Stomach (tissue), 4 donors: ENCODE measurements around the gene RPRD1B.

Experiments
- CTCF ChIP-seq, 7 experiments: fragments of 450-650 bp in 4 of 7; fragments of 200-600 bp in 3 of 7; sonication (generic) in 3 of 7; IDR thresholded peaks; one replicate each; pipeline ENCODE4 v1.5.1; 2016 to 2019; ENCODE audit warnings: antibody characterized with exemption in 7 of 7, control low read depth in 2 of 7, mild to moderate bottlenecking in 1 of 7
- EP300 ChIP-seq: sonication (generic); formaldehyde crosslinking; IDR thresholded peaks from one replicate; pipeline ENCODE4 v1.6.1; 2017; ENCODE audit warnings: antibody characterized with exemption
- POLR2A ChIP-seq, 4 donors: fragments of 450-650 bp; IDR thresholded peaks; one replicate each; pipeline ENCODE4 v1.6.1; 2016; ENCODE audit warnings: antibody characterized with exemption in 4 of 4, control low read depth in 2 of 4, mild to moderate bottlenecking in 1 of 4, moderate library complexity in 1 of 4

DNA sequence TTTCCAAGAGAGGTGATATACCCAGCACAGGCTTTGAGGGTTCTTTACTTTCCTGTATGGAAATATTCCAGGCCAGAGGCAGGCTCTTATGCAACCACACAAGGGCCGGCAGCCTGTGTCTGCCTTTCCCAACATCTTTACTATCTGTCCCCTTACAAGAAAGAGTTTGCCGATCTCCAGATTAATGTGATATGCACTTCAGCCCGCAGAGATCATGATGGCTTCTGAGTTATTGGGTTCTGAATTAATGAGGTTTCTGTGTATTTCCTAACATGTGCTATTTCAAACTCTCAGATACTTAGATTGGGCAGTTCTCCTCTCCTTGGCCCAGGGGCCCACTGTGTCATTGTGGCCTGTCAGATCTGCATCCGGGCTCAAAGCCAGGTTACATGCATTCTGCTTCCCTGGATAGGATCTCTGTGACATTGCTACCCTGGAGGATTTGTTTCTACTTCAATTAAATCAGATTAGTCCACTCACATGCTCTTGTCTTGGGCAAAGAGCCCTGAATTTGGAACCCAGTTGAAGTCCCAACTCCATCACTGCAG is 75.0 kb downstream of the RPRD1B start:
- no peak for TF ChIP-seq EP300
- no peak for TF ChIP-seq POLR2A (IDR thresholded peaks at IDR 0.05)
- no peak for TF ChIP-seq CTCF (IDR thresholded peaks at IDR 0.05)
